WERI-Rb-1 (cell line): ENCODE data around the gene NISCH.
A peak's percentile ranks its signal among the peaks of the same experiment; 100 is the strongest.

Experiments used
- DNase-seq: peaks from one replicate; pipeline ENCODE4 v3.0.0-alpha.2; 2020
- H3K27ac ChIP-seq: fragments of 250-450 bp; sonication (Bioruptor Pico); 2 replicates; pipeline ENCODE4 v1.5.1; 2020; ENCODE audit warnings: mild to moderate bottlenecking, moderate library complexity
- H3K27me3 ChIP-seq: fragments of 250-450 bp; sonication (Bioruptor Pico); 2 replicates; pipeline ENCODE4 v1.5.1; 2021; ENCODE audit warnings: mild to moderate bottlenecking, low read depth, moderate library complexity; ENCODE audit not compliant: insufficient read depth, severe bottlenecking
- H3K36me3 ChIP-seq: fragments of 250-450 bp; sonication (Bioruptor Pico); 2 replicates; pipeline ENCODE4 v1.5.1; 2020; ENCODE audit warnings: mild to moderate bottlenecking, moderate library complexity
- H3K4me3 ChIP-seq: 2 replicates; pipeline ENCODE4 v1.5.1; 2011; ENCODE audit warnings: low read depth, mild to moderate bottlenecking, control low read depth, low read length
- H3K9me3 ChIP-seq: fragments of 250-450 bp; sonication (Bioruptor Pico); 2 replicates; pipeline ENCODE4 v1.5.1; 2021; ENCODE audit warnings: mild to moderate bottlenecking, moderate library complexity; ENCODE audit not compliant: severe bottlenecking
- TF ChIP-seq, protein P1 (sequence below): IDR thresholded peaks from 2 replicates; pipeline ENCODE4 v1.5.1; 2011; ENCODE audit warnings: low read depth, mild to moderate bottlenecking, control low read depth, inconsistent platforms, low read length

The NISCH gene

DNA sequence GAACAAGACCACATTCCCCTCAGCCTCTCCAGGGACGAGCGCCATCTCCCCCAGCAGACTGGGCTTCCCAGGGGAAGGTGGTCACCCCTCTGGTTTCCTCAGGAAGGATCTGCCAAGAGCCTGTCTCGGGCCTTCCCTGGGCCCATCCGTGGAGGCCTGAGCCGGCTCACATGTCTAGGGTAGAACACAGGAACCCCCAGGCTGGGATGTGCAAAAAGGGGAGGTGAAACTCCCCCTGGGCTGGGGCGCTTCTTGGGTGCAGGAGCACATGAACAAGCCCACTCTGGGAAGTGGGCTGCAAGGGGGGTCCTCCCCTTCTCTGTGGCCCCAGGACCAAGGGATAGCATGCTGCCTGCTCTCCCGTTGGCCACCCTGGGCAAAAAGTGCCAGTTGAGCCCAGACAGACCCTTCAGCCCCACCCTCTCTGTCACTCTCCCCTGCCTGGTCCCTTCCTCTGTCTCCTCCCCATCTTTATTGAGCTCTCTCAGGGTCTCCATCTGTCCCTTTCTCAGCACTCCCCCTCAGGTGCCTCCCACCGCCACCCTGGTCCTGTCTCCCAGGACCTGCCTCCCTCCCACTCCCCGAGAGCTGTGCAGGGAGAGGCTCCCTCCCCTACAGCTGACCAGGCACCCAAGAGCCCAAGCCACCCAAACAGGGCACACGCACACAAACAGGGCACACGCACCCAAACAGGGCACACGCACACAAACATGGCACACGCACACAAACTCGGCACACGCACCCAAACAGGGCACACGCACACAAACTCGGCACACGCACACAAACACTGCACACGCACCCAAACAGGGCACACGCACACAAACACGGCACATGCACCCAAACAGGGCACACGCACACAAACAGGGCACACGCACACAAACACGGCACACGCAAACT lies 11.4 kb upstream of the NISCH start:
- H3K4me3 ChIP-seq = peak overlapping the region; percentile 42; the same call in 1 of the 2 replicates
- DNase-seq = no peak
- H3K27me3 ChIP-seq = no peaks in the 10 kb centered on the region
- TF ChIP-seq, protein P1, sequence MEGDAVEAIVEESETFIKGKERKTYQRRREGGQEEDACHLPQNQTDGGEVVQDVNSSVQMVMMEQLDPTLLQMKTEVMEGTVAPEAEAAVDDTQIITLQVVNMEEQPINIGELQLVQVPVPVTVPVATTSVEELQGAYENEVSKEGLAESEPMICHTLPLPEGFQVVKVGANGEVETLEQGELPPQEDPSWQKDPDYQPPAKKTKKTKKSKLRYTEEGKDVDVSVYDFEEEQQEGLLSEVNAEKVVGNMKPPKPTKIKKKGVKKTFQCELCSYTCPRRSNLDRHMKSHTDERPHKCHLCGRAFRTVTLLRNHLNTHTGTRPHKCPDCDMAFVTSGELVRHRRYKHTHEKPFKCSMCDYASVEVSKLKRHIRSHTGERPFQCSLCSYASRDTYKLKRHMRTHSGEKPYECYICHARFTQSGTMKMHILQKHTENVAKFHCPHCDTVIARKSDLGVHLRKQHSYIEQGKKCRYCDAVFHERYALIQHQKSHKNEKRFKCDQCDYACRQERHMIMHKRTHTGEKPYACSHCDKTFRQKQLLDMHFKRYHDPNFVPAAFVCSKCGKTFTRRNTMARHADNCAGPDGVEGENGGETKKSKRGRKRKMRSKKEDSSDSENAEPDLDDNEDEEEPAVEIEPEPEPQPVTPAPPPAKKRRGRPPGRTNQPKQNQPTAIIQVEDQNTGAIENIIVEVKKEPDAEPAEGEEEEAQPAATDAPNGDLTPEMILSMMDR = no peak
- H3K36me3 ChIP-seq = no peaks in the 10 kb centered on the region
- no peaks in the 10 kb centered on the region for H3K9me3 ChIP-seq
- no peak overlapping the region for H3K27ac ChIP-seq

GRCh38 chr3:52444860-52445793 lies 10.3 kb upstream of the NISCH start, which contains the start of gene SEMA3G:
SEMA3G (minus strand) TSS chr3:52445103; CDS start chr3:52445027, 76 bp downstream.
- Histone ChIP-seq H3K4me3 (peak within 1 kb of the TSS; percentile 42), H3K36me3 (no peaks in the 10 kb centered on the region), H3K27ac (no peak within 1 kb of the TSS), H3K9me3 (no peaks in the 10 kb centered on the region), H3K27me3 (no peaks in the 10 kb centered on the region)
- TF ChIP-seq, protein P1 = peak; percentile 61
- DNase-seq = peak; percentile 92

DNA sequence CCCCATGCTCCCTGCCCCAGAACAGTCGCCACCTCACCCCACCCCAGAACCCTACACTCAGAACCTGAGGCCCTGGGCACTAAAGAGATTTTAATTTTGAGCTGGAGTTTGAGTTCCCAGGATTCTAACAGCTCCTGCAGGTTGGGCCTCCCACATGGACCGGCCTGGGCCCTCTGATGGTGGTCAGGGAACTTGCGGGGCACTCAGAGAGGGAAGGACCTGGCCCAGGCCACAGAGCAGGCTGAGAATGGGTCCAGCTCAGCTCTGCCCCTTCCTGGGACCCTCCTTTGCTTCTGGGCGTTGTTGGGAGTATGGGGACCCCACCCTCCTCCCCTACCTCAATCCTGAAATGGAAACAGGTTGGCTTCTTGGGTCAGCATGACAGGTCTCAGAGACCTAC lies 9.4 kb upstream of the NISCH start:
- no peaks in the 10 kb centered on the region for H3K9me3 ChIP-seq
- H3K4me3 ChIP-seq = no peak overlapping the region
- no peaks in the 10 kb centered on the region for H3K27me3 ChIP-seq
- DNase-seq = no peak
- H3K27ac ChIP-seq = peak overlapping the region; percentile 1; the same call in 1 of the 2 replicates
- TF ChIP-seq, protein P1 = no peak
- H3K36me3 ChIP-seq = no peaks in the 10 kb centered on the region

GRCh38 chr3:52446631-52447511 lies 8.5 kb upstream of the NISCH start:
- peak; percentile 76 for DNase-seq
- TF ChIP-seq, protein P1 = peak; percentile 99
- Histone ChIP-seq H3K4me3 (no peak overlapping the region), H3K9me3 (no peaks in the 10 kb centered on the region), H3K27ac (peak overlapping the region; percentile 1; the same call in 1 of the 2 replicates), H3K36me3 (no peaks in the 10 kb centered on the region), H3K27me3 (no peaks in the 10 kb centered on the region)
